Endothelial cell of umbilical vein (primary cell): ENCODE data around the gene ZMIZ2. TPM values are rescaled to one million over a fixed set of nuclear protein-coding genes. Genes with fewer than 3 reads are reported as not detected.

Source experiments
- BruUV-seq: library from RNA; stranded (reverse); fragments of 400-500 nt; replicated peaks from 2 replicates; lab custom pipeline; 2021; lab: Mats Ljungman, UMichigan
- CTCF ChIA-PET: fragments of 300-600, 350-600 bp; sonication (Branson Sonifier 250); formaldehyde crosslinking; loops from one replicate; lab custom pipeline; 2021; ENCODE audit warnings: antibody characterized with exemption, inconsistent platforms; lab: Charles Lee
- POLR2A ChIA-PET: fragments of 300-600, 350-600 bp; sonication (Branson Sonifier 250); formaldehyde crosslinking; loops from one replicate; lab custom pipeline; 2021; ENCODE audit warnings: antibody characterized with exemption, inconsistent platforms; lab: Charles Lee
- DNase-seq: peaks from one replicate; pipeline ENCODE4 v3.0.0-alpha.2; 2011; ENCODE audit warnings: low read depth, low spot score
- FAIRE-seq: peaks from 2 replicates; lab custom pipeline; 2011; peaks lifted over from hg19 to GRCh38; lab: Jason Lieb, UNC
- H2AFZ ChIP-seq: 2 replicates; pipeline ENCODE4 v1.6.0; 2012; ENCODE audit warnings: low read depth, low read length, control low read depth, inconsistent platforms
- H3K27ac ChIP-seq: 2 replicates; pipeline ENCODE4 v1.5.1; 2011; ENCODE audit warnings: low read depth, mild to moderate bottlenecking, control low read depth, low read length, moderate library complexity; ENCODE audit not compliant: insufficient read depth
- H3K27me3 ChIP-seq, 2 experiments: 2 replicates each; pipeline versions ENCODE4 v1.6.0 to v1.6.1; 2011; ENCODE audit warnings: low read length in 2 of 2, mixed read lengths in 1 of 2; ENCODE audit not compliant: control insufficient read depth in 2 of 2, insufficient read depth in 2 of 2
- H3K36me3 ChIP-seq, 2 experiments: 2 replicates in 1 of 2; 3 replicates in 1 of 2; pipeline ENCODE4 v1.5.1; 2011; ENCODE audit warnings: low read length in 2 of 2, mild to moderate bottlenecking in 1 of 2, moderate library complexity in 1 of 2; ENCODE audit not compliant: control insufficient read depth in 2 of 2, insufficient read depth in 2 of 2; ENCODE audit errors: extremely low read depth in 1 of 2
- H3K4me1 ChIP-seq: 3 replicates; pipeline ENCODE4 v1.5.1; 2011; ENCODE audit warnings: mild to moderate bottlenecking, low read length; ENCODE audit not compliant: control insufficient read depth, insufficient read depth; ENCODE audit errors: extremely low read depth
- H3K4me2 ChIP-seq: 2 replicates; pipeline ENCODE4 v1.6.1; 2011; ENCODE audit warnings: low read length, control low read depth, mixed read lengths; ENCODE audit not compliant: insufficient read depth
- H3K4me3 ChIP-seq, 3 experiments: fragments of 200-600 bp in 1 of 3; sonication (generic), shearing (Covaris generic) in 1 of 3; replicated peaks in 1 of 3; 2 replicates each; pipeline ENCODE4 v1.5.1; 2011 to 2016; ENCODE audit warnings: control low read depth in 3 of 3, low read length in 3 of 3, mild to moderate bottlenecking in 2 of 3, inconsistent platforms in 1 of 3, low read depth in 1 of 3, moderate library complexity in 1 of 3; ENCODE audit not compliant: insufficient read depth in 1 of 3
- H3K79me2 ChIP-seq: 2 replicates; pipeline ENCODE4 v1.6.0; 2012; ENCODE audit warnings: low read length, inconsistent platforms; ENCODE audit not compliant: control insufficient read depth, insufficient read depth
- H3K9ac ChIP-seq: replicated peaks from 2 replicates; pipeline ENCODE3; 2011; ENCODE audit warnings: low read length, control low read depth; ENCODE audit not compliant: insufficient read depth; ENCODE audit errors: extremely low read depth
- H3K9me1 ChIP-seq: replicated peaks from 3 replicates; pipeline ENCODE4 v1.6.0; 2011; ENCODE audit warnings: mild to moderate bottlenecking, low read length; ENCODE audit not compliant: control insufficient read depth, insufficient read depth; ENCODE audit errors: extremely low read depth
- H3K9me3 ChIP-seq: replicated peaks from 2 replicates; pipeline ENCODE4 v1.5.1; 2012; ENCODE audit warnings: low read length, inconsistent platforms; ENCODE audit not compliant: control insufficient read depth, insufficient read depth
- H4K20me1 ChIP-seq: replicated peaks from 2 replicates; pipeline ENCODE3; 2011; ENCODE audit warnings: mild to moderate bottlenecking, low read length; ENCODE audit not compliant: control insufficient read depth, insufficient read depth; ENCODE audit errors: extremely low read depth
- CTCF ChIP-seq, 2 donors: IDR thresholded peaks; 1 replicate in 1 of 2; 2 replicates in 1 of 2; pipeline ENCODE4 v1.5.1; 2011; ENCODE audit warnings: low read length in 2 of 2, mild to moderate bottlenecking in 2 of 2, moderate library complexity in 2 of 2, control low read depth in 1 of 2, inconsistent platforms in 1 of 2, low read depth in 1 of 2; ENCODE audit not compliant: insufficient read depth in 1 of 2; ENCODE audit errors: extremely low read depth in 1 of 2
- EZH2 ChIP-seq: IDR thresholded peaks from 2 replicates; pipeline ENCODE4 v1.6.1; 2012; ENCODE audit warnings: borderline replicate concordance, low read depth, mild to moderate bottlenecking, moderate library complexity, low read length, inconsistent platforms; ENCODE audit not compliant: severe bottlenecking
- FOS ChIP-seq: IDR thresholded peaks from 2 replicates; pipeline ENCODE4 v1.6.1; 2011; ENCODE audit warnings: mild to moderate bottlenecking, low read length, moderate library complexity, borderline replicate concordance; ENCODE audit not compliant: insufficient read depth
- GATA2 ChIP-seq: IDR thresholded peaks from 2 replicates; pipeline ENCODE4 v1.7.0; 2011; ENCODE audit warnings: low read depth, mild to moderate bottlenecking, moderate library complexity, mixed read lengths, low read length; ENCODE audit not compliant: insufficient read length, insufficient read depth
- JUN ChIP-seq: IDR thresholded peaks from 2 replicates; pipeline ENCODE4 v1.6.1; 2011; ENCODE audit warnings: borderline replicate concordance, low read depth; ENCODE audit not compliant: insufficient read length, insufficient read depth
- MAX ChIP-seq: IDR thresholded peaks from 2 replicates; pipeline ENCODE4 v1.6.1; 2011; ENCODE audit not compliant: insufficient read depth, insufficient read length
- MYC ChIP-seq: IDR thresholded peaks from one replicate; pipeline ENCODE4 v1.6.1; 2011; ENCODE audit warnings: mild to moderate bottlenecking, low read depth, low read length
- POLR2A ChIP-seq: IDR thresholded peaks from 2 replicates; pipeline ENCODE4 v1.6.1; 2012; ENCODE audit warnings: low read depth, mild to moderate bottlenecking, control low read depth, low read length
- POLR2AphosphoS5 ChIP-seq: IDR thresholded peaks from 2 replicates; pipeline ENCODE4 v1.6.1; 2012; ENCODE audit warnings: low read depth, mild to moderate bottlenecking, control low read depth, low read length, moderate library complexity; ENCODE audit not compliant: insufficient read depth
- dilution Hi-C: fragments of 300-500 bp; cut with MboI; formaldehyde crosslinking; loops from one replicate; pipeline ENCODE4 v1.15.0; 2019; ENCODE audit warnings: low sequenced_read_pairs; ENCODE audit not compliant: extremely low pct_ligation_motif_present
- intact Hi-C: fragments of 100-400 bp; cut with micrococcal nuclease; formaldehyde crosslinking; loops from one replicate; pipeline ENCODE4 v1.10.0; 2022
- polyA plus RNA-seq, 4 experiments: library from polyadenylated mRNA; depleted of rRNA in 3 of 4; stranded (reverse) in 3 of 4; unstranded in 1 of 4; fragments of >200 nt; gene quantifications; 2 replicates each; pipeline versions ENCODE4 v1.2.1 to v1.2.3, GENCODE V29; 2011 to 2012; ENCODE audit warnings: missing spikeins in 1 of 4
- total RNA-seq: library from RNA; stranded (reverse); gene quantifications from 2 replicates; pipeline ENCODE4 v1.2.3, GENCODE V29; 2021

ZMIZ2 gene
- total and polyA plus RNA-seq, 2 donors (not counting 3 experiments of a cell fraction or from before 2014, with no cell fraction given): 30.6 to 87.5 TPM

GRCh38 chr7:44713141-44713540 lies 35.5 kb upstream of the ZMIZ2 start:
- POLR2A ChIA-PET: interaction anchor here (0.6 kb wide), 1 partner anchor 123 kb away, joined by 3 read pairs; no protein-coding TSS in a partner anchor
- no peaks in the 10 kb centered on the region for H3K27me3 ChIP-seq
- H4K20me1 ChIP-seq: no peaks in the 10 kb centered on the region
- no peak overlapping the region for H2AFZ ChIP-seq
- no peak overlapping the region for H3K4me3 ChIP-seq
- H3K79me2 ChIP-seq: no peaks in the 10 kb centered on the region
- DNase-seq: no peak
- dilution Hi-C loops (no loop called here), intact Hi-C loops (no loop called here)
- H3K9ac ChIP-seq: no peak overlapping the region
- H3K36me3 ChIP-seq: peaks cover 0 to 11% of the 10 kb centered on the region in 2 experiments
- H3K9me1 ChIP-seq: no peaks in the 10 kb centered on the region
- H3K27ac ChIP-seq: no peak overlapping the region
- no TSS peak for BruUV-seq
- TF ChIP-seq EZH2 (no peak), CTCF (IDR thresholded peaks at IDR 0.05; ENCODE audit: extremely low read depth in 1 of 2, insufficient read depth in 1 of 2, low read depth in 1 of 2, low read length in 2 of 2) (no peak), FOS (no peak), GATA2 (no peak), JUN (no peak), POLR2AphosphoS5 (no peak), POLR2A (no peak), MAX (no peak), MYC (no peak)
- no peaks in the 10 kb centered on the region for H3K9me3 ChIP-seq
- H3K4me1 ChIP-seq: no peaks in the 10 kb centered on the region
- H3K4me2 ChIP-seq: no peak overlapping the region
- no peak for FAIRE-seq
- CTCF ChIA-PET: no interaction called here
